GM21717 (cell line): ENCODE data around the gene ADCYAP1R1.

Experiments used
- ATAC-seq: cut with Tn5 transposase; IDR thresholded peaks from one replicate; pipeline ENCODE4 v1.9.1; 2021; ENCODE audit warnings: mild to moderate bottlenecking, moderate library complexity; ENCODE audit not compliant: unreplicated experiment

Gene ADCYAP1R1

GRCh38 chr7:31104361-31105255 lies 52.5 kb downstream of the ADCYAP1R1 start:
- ATAC-seq, result no peak

DNA sequence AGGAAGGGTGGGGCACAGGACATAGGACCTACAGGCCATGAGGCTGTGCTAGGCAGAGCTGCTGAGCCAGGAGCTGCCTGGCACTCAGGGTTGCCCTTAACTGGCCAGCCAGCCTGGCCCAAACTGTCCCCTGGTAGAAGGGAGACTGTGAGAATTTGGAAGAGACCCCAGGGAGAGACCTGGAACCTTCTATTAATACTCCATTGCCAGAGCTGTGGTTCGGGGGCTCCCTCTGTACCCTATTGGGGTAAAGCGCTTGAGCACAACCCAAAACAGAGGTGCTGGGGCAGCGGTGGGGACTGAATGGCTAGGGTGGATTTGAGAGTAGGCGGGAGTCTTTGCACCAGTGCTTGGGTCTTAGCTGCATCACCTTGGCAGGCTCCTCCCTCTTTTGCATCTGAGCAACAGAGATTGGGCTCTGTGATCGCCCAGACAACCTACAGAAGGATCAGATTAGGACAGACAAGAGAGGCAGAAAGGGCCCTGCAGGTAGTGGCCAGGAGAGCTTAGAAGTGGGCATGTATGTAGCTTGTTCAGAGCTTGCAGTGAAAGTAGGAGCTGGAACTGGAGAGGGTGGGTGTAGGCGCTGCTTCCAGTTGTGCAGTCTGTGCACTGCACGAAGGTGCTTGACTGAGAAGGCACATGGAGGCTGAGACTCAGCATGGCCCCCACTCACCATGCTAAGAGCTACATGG lies 53.3 kb downstream of the ADCYAP1R1 start:
- no peak for ATAC-seq

DNA sequence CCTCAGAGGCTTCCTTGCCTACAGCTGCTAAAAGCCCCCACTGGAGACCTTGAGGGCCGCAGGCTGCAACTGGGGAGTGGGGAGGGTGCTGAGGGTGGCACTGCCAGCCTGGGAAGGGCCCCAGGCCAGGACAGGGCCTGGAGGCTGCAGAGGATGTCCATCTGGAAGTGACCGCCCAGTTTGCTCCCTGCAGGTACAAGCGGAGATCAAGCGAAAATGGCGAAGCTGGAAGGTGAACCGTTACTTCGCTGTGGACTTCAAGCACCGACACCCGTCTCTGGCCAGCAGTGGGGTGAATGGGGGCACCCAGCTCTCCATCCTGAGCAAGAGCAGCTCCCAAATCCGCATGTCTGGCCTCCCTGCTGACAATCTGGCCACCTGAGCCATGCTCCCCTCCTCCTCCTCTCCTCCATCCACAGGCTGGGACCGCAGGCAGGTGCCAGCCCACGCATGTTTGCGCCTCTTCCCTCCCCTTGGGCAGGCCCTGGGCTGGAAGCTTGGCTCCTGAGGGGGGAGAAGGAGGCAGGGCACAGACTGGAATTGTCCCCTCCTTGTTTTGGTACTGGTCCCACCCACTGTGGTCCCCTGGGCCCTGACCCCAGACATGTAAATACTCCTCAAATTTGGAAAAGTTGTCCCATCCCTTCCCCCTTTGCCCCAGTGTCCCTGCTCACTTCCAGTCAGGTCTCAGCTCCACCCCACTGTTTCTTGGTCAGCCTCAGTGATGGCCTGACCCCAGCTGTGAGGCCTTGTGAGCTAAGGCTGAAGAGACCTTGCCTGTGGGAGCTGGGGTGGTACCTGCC lies 54.4 kb downstream of the ADCYAP1R1 start:
- ATAC-seq, result no peak

DNA sequence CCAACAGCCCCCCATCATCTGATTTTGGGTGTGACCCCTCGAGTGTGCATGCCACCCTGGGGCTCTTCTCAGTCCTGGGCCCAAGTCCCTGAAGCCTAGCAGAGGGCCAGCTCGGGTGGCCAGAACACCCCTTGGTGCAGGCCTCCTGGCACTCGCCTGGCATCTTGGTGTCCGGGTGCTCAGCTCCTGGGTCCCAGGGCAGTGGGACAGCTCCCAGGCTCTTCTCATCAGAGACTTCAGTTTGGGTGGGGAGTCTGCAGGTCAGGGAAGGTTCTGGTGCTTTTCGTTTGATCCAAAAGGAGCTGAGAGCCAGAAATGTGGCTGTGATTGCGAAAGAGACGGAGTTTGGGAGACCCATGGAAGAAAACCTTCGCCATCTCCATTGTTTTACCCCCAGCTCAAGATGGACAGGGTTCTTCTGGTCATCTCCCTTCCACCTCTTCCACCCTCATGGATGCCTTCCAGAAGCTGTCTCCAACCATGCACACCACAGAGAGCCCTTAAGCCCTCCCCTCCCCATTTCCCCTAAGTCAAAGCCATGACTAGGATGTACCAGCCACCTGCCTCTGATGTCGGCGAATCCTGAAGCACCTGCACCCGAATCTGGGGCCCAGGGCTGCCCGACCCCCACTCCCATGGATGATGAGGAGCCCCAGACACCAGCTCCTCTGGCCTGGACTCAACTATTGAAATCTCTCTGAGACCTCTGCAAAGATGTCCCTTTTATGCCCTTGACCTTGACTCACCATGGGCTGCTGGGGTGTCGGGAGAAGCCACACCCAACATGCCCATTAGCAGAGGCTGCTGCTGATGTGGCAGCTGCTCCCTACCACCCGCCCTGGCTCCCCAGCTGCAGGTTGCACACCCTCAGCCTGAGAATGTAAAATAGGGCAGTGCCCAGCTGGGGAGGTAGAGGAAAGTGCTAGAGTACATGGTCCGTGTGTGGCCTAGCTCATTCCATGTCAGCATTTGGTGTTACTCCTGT lies 55.3 kb downstream of the ADCYAP1R1 start:
- ATAC-seq, result no peak

DNA sequence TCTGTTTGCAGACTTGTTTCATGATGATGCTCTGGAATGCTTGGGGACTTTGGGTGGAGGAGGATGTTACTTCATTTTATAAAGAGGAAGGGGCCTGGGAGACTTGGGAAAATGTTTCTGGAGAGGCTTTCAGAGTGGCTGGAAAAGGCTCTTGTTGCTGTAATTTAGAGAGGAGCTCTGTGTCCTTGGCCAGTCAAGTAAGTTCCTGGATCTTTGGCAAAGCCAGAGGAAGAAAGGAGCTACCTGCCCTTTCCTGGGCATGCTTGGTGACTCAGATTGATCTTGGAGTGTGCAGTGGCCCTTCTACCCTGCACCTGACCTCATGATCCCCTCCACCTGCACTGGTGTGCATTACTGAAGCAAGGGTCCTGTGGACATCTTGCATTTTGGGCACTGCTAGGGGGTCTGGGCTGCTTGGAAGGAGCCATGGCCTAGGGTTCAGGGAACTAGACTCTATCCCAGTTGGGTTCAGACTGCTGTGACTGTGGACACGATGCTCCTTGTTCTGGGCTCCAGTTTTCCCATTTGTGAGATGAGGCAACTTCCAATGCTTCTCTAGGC lies 56.1 kb downstream of the ADCYAP1R1 start:
- ATAC-seq, result no peak

DNA sequence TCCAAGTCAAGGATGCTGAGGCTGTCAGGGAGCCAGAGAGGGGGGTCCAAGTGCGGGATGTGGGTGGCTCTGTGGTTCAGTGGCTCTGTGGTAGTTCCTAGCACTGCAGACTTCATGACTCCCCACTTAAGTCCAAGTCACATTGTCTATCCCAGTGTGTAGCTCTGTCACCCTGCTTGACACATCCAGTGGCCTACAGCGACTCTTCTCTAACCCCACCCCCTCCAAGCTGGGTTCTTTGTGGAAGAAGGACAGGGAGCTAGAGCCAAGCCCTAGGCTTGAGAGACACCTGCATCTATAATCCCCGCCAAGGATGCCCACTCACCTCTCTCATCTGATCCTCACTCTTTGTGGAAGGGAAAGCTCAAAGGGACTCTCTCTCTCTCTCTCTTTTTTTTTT lies 57.6 kb downstream of the ADCYAP1R1 start:
- ATAC-seq, result no peak

DNA sequence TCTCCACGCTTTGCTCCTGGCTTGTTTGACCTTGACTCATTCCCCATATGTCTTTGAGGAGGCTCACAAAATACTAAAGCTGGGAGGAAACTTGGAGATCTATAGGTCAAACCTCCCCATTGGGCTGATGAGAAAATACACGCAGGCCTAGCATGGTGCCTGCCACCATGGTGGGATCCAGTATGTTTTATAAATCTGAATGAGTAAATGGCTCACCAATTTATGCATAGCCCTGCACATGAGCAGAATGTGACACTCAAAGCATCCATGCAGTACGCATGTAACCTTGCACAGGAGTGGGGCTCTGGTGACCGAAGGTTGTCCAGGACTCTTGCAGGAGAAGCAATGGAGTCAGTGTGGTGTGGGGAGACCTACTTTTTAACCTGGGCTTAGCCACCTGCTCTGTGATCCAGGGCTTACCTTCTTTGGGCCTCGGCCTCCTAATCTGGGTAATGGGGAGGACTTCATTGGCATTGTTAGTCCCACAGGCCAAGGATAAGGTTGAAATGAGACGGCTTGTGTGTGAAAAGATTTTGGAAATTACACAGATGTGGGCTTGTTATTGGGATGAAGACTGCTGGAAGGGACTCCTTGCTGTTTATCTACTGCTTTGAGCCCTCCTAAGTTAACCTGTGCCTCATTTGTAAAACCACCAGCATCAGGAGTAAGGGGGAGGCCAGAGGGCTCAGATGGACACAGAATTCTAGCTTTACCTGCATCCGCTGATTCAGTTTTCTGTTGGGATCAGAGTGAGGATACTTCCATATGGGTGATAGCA lies 58.4 kb downstream of the ADCYAP1R1 start:
- no peak for ATAC-seq

- ATAC-seq, result no peak
These were observed 59.0 kb downstream of the ADCYAP1R1 start for GRCh38 chr7:31111109-31111451.

- ATAC-seq, result no peak
These were observed 61.6 kb downstream of the ADCYAP1R1 start for GRCh38 chr7:31113660-31114059.

- ATAC-seq, result no peak
These were observed 62.7 kb downstream of the ADCYAP1R1 start for GRCh38 chr7:31114593-31115343.

DNA sequence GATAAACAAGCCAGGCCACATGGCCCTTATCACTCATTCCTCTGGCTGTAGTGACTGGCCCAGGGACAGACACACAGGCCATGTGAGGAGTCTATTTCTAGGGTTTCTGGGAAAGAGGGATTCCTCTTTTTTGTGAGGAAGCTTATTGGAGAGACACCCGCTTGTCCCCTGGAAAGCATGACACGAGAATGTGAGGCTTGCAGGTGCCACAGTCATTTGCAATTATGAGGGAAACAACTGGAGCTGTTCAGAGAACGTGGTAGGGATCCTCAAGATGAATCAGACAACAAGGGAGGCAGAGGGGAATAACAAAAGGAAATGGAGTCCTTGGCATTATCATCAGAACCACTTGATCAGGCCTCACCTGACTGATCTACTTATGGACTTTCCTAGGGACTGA lies 64.5 kb downstream of the ADCYAP1R1 start:
- ATAC-seq, result no peak

GRCh38 chr7:31119249-31119648 lies 67.1 kb downstream of the ADCYAP1R1 start:
- ATAC-seq, result no peak

DNA sequence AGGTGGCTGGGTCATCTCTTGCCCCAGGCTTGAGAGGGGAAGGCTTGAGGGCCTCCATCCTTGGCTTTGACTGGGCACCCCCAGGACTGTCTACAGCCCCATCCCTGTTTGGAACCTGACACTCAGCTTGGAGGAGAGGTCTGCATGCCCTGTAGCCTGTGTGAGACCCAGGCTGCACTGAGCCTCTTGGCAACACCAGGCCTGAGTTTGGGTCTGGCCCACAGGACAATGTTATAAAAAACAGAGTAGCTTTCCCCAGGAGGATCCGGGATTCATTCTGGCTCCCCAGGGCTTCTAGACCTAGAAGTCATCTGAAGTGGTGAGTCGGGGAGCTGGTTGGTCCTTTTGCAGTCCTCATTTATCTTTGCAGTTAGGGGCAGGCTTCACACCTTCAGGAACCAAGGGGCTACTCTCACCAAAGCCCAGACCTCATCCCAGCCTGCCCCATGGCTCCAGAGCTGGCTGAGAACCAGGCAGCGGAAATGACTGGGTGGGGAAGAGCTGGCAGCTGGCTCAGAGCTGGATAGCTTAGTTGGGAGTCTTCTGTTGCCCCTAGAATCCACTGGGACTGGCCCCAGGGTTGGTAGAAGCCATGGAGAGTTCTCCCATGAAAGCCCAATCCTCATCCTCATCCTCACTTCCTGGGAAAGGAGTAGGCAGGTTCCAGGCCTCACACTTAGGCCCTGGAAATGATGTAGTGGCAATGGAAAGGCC lies 68.8 kb downstream of the ADCYAP1R1 start:
- ATAC-seq, result no peak

- ATAC-seq, result no peak
These were observed 69.5 kb downstream of the ADCYAP1R1 start for GRCh38 chr7:31121601-31122000.

GRCh38 chr7:31122649-31123058 lies 70.5 kb downstream of the ADCYAP1R1 start:
- ATAC-seq, result no peak

DNA sequence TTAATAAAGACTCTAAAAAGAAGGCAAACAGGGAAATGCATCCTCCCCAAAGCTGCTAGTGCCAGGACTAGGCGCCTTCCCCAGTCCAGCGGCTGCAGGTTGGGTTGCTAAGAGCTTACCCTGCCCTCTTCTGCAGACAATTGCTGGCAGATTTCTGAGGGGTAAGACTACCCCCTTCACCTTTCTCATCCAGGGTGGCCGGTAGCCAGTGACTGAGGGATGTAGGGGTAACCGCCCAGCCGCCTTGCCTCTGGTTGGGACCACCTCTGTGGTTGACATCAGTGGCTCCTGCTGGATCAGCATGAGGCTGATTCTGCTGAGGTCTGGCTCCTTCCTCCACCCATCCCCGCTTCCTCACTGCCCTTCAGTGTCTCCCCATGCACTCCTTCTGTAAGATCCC lies 71.2 kb downstream of the ADCYAP1R1 start:
- no peak for ATAC-seq

GRCh38 chr7:31123726-31124125 lies 71.6 kb downstream of the ADCYAP1R1 start:
- no peak for ATAC-seq

- ATAC-seq, result no peak
These were observed 73.1 kb downstream of the ADCYAP1R1 start for GRCh38 chr7:31125171-31125570.
